Testis (tissue), 2 donors: ENCODE data around the gene DLX5.

Experiments
- POLR2A ChIP-seq: fragments of 450-650 bp; IDR thresholded peaks from one replicate; pipeline ENCODE4 v1.6.1; 2017; ENCODE audit warnings: antibody characterized with exemption, mild to moderate bottlenecking, moderate library complexity
- TF ChIP-seq, protein P1 (sequence below), 3 experiments: fragments of 450-650 bp in 2 of 3; fragments of 200-600 bp in 1 of 3; sonication (generic) in 1 of 3; IDR thresholded peaks; one replicate each; pipeline ENCODE4 v1.5.1; 2016 to 2019; ENCODE audit warnings: antibody characterized with exemption in 3 of 3, mild to moderate bottlenecking in 2 of 3, moderate library complexity in 1 of 3

DNA sequence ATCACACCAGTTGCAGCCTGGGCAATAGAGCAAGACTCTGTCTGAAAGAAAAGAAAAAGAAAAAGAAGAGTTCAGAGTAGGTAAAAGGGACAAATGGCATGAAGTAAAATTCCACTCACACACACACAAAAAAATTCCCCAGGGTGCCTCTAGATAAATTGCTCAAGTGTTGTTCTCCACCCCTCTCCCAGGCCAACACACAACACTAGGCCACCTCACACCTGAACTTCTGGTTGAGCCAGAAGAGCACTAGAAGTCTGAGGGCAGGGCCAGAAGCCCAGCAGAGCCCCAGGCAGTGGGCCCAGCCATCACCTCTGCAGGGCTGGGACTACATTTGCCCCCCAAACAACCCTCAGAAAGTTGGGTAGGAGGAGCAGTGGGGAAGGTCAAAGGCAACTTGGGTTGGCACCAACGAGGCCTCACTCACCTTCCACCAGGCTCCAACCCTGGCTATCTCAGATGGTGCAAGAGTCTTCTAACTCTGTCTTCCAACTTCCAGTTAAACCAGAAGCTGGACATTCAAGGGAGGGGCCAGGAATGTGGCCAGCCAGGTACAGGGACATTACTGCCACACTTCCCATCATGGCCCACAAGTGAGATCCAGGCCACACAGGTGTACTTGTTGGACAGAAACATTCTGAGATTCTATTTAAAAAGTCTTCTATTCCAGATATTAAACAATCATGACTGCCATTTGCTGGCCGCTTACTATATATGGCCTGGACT is 44.9 kb downstream of the DLX5 start:
- TF ChIP-seq, protein P1, sequence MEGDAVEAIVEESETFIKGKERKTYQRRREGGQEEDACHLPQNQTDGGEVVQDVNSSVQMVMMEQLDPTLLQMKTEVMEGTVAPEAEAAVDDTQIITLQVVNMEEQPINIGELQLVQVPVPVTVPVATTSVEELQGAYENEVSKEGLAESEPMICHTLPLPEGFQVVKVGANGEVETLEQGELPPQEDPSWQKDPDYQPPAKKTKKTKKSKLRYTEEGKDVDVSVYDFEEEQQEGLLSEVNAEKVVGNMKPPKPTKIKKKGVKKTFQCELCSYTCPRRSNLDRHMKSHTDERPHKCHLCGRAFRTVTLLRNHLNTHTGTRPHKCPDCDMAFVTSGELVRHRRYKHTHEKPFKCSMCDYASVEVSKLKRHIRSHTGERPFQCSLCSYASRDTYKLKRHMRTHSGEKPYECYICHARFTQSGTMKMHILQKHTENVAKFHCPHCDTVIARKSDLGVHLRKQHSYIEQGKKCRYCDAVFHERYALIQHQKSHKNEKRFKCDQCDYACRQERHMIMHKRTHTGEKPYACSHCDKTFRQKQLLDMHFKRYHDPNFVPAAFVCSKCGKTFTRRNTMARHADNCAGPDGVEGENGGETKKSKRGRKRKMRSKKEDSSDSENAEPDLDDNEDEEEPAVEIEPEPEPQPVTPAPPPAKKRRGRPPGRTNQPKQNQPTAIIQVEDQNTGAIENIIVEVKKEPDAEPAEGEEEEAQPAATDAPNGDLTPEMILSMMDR (IDR thresholded peaks at IDR 0.05) = no peak
- TF ChIP-seq POLR2A = no peak
